ENCODE measurements around the gene DHX35.

DHX35 gene

GRCh38 chr20:39048000-39048696 lies 86.0 kb downstream of the DHX35 start:
- no peak overlapping the region for H3K4me3 ChIP-seq (ENCODE audit: low read depth, low read length)
- peak; percentile 78 for DNase-seq (ENCODE audit: low read depth)
- TF ChIP-seq MYC (IDR thresholded peaks at IDR 0.05; ENCODE audit: low read depth, low read length) (no peak), CTCF (IDR thresholded peaks at IDR 0.05; ENCODE audit: low read depth, low read length) (peak; percentile 98), POLR2A (IDR thresholded peaks at IDR 0.05; ENCODE audit: extremely low read depth, insufficient read length) (no peak)
- TF ChIP-seq, protein P1, sequence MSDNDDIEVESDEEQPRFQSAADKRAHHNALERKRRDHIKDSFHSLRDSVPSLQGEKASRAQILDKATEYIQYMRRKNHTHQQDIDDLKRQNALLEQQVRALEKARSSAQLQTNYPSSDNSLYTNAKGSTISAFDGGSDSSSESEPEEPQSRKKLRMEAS (IDR thresholded peaks at IDR 0.05; ENCODE audit: low read depth, low read length), result peak; percentile 67

GRCh38 chr20:39049148-39049547 lies 87.0 kb downstream of the DHX35 start:
- TF ChIP-seq MYC (IDR thresholded peaks at IDR 0.05; ENCODE audit: low read depth, low read length) (no peak), CTCF (IDR thresholded peaks at IDR 0.05; ENCODE audit: low read depth, low read length) (no peak), POLR2A (IDR thresholded peaks at IDR 0.05; ENCODE audit: extremely low read depth, insufficient read length) (no peak)
- TF ChIP-seq, protein P1 (IDR thresholded peaks at IDR 0.05; ENCODE audit: low read depth, low read length), result no peak
- H3K4me3 ChIP-seq (ENCODE audit: low read depth, low read length), result no peak overlapping the region
- DNase-seq (ENCODE audit: low read depth), result no peak

- H3K4me3 ChIP-seq (ENCODE audit: low read depth, low read length), result peak overlapping the region; percentile 69
- TF ChIP-seq CTCF (IDR thresholded peaks at IDR 0.05; ENCODE audit: low read depth, low read length), result peak; percentile 91
- TF ChIP-seq, protein P1 (IDR thresholded peaks at IDR 0.05; ENCODE audit: low read depth, low read length), result no peak
- TF ChIP-seq MYC (IDR thresholded peaks at IDR 0.05; ENCODE audit: low read depth, low read length), result 0 out of 2 replicates have a peak, but pooled peaks have one; percentile 6
- peak; percentile 27 for TF ChIP-seq POLR2A (IDR thresholded peaks at IDR 0.05; ENCODE audit: extremely low read depth, insufficient read length)
Observed at GRCh38 chr20:39049684-39050554, 87.8 kb downstream of the DHX35 start.

GRCh38 chr20:39050555-39050902 lies 88.4 kb downstream of the DHX35 start:
- no peak for TF ChIP-seq CTCF (IDR thresholded peaks at IDR 0.05; ENCODE audit: low read depth, low read length)
- no peak for TF ChIP-seq POLR2A (IDR thresholded peaks at IDR 0.05; ENCODE audit: extremely low read depth, insufficient read length)
- TF ChIP-seq MYC (IDR thresholded peaks at IDR 0.05; ENCODE audit: low read depth, low read length), result no peak
- TF ChIP-seq, protein P1 (IDR thresholded peaks at IDR 0.05; ENCODE audit: low read depth, low read length), result no peak
- peak overlapping the region; percentile 34 for H3K4me3 ChIP-seq (ENCODE audit: low read depth, low read length)
- no peak for DNase-seq (ENCODE audit: low read depth)

More at GRCh38 chr20:39049684-39050554, 87.8 kb downstream of the DHX35 start:
- DNase-seq (ENCODE audit: low read depth), result peak; percentile 81

DNA sequence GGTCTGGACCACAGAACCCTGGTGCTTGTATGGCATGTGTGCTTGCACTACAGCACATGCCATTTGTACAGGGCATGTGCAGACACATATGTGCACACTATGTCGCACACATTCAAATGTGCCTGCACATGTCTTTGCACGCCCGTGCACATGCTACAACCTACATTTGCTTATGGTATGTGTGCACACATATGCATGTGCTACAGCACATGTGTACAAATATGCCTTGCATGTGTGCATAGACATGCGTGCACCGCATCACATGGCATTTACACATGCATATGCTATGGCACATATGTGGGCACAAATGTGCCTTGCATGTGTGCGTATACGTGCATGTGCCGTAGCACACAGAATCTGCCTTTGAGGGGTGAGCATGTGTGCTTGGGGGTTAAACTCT lies 90.5 kb downstream of the DHX35 start:
- no peak for TF ChIP-seq CTCF (IDR thresholded peaks at IDR 0.05; ENCODE audit: low read depth, low read length)
- TF ChIP-seq MYC (IDR thresholded peaks at IDR 0.05; ENCODE audit: low read depth, low read length), result no peak
- TF ChIP-seq, protein P1 (IDR thresholded peaks at IDR 0.05; ENCODE audit: low read depth, low read length), result peak; percentile 36; the same call in 1 of the 2 replicates
- no peak for TF ChIP-seq POLR2A (IDR thresholded peaks at IDR 0.05; ENCODE audit: extremely low read depth, insufficient read length)
- H3K4me3 ChIP-seq (ENCODE audit: low read depth, low read length), result no peak overlapping the region
- no peak for DNase-seq (ENCODE audit: low read depth)

Measured in NB4 (cell line).